ENCODE measurements around the gene CMTM4. TPM values are rescaled to one million over a fixed set of nuclear protein-coding genes. Genes with fewer than 3 reads are reported as not detected.
"Not testable (repeated sequence)": the region's sequence is repeated elsewhere in the genome, so short reads cannot be mapped to it uniquely, and the experiment has no call there.

Gene CMTM4
- total RNA-seq, 2 donors from 2014 or later, result 1.1 to 1.5 TPM

GRCh38 chr16:66605979-66606751 lies 90.4 kb downstream of the CMTM4 start:
- Mint-ChIP-seq H3K4me1 (peaks cover 22% of the 10 kb centered on the region), H3K4me3 (peak overlapping the region; percentile 81), H3K27ac (peak overlapping the region; percentile 72), H3K27me3 (no peaks in the 10 kb centered on the region), H3K36me3 (ENCODE audit: low read depth) (peaks cover 7% of the 10 kb centered on the region)
- no peaks in the 10 kb centered on the region for H3K9me3 ChIP-seq (ENCODE audit: control insufficient read depth, low read length, poor library complexity, severe bottlenecking)
- no peak for ATAC-seq
- no peak for DNase-seq

DNA sequence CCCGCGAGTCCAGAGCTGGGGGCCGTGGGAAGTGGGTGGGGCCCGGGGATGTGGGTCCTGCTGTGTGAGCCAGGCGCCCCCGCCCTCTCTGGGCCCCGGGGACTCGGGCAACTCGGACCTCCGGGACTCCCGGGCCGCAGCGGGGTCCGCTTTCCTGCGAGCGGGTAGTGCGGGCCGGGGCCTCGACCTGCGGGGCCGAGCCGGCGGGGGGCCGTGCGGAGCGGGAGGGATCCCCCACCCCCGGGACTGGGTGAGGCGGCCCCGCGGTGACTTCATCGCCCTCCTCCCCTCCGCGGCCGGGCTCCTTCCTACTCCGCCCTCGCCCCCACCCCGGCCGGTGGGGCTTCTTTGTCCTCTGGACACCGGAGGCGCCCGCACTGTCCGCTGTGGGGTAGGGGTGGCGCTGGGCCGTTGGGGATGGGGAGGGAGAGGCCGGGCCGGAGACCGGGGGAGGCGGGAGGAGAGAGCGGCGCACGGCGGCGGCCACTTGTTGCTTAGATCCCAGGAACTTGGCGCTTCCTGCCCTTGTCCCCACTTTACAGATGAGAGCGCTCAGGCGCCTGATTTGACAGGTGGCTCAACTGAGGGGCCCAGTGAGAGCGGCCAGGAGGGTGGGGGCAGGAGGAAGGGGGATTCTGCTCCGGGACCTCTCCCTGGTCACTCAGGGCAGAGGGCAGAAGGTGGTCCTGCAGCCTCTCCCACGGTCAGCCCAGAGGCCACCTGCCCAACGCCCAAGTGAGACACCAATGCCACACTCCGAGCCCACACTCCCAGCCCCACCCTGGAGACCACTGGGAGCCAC lies 91.2 kb downstream of the CMTM4 start:
- peak in 2 of 3 donors; percentile 22 to 26 for DNase-seq
- Mint-ChIP-seq H3K4me3 (peak overlapping the region; percentile 99), H3K27me3 (no peaks in the 10 kb centered on the region), H3K36me3 (ENCODE audit: low read depth) (peaks cover 6% of the 10 kb centered on the region), H3K4me1 (peaks cover 22% of the 10 kb centered on the region), H3K27ac (peak overlapping the region; percentile 72)
- ATAC-seq, result peak; percentile 4
- no peaks in the 10 kb centered on the region for H3K9me3 ChIP-seq (ENCODE audit: control insufficient read depth, low read length, poor library complexity, severe bottlenecking)

DNA sequence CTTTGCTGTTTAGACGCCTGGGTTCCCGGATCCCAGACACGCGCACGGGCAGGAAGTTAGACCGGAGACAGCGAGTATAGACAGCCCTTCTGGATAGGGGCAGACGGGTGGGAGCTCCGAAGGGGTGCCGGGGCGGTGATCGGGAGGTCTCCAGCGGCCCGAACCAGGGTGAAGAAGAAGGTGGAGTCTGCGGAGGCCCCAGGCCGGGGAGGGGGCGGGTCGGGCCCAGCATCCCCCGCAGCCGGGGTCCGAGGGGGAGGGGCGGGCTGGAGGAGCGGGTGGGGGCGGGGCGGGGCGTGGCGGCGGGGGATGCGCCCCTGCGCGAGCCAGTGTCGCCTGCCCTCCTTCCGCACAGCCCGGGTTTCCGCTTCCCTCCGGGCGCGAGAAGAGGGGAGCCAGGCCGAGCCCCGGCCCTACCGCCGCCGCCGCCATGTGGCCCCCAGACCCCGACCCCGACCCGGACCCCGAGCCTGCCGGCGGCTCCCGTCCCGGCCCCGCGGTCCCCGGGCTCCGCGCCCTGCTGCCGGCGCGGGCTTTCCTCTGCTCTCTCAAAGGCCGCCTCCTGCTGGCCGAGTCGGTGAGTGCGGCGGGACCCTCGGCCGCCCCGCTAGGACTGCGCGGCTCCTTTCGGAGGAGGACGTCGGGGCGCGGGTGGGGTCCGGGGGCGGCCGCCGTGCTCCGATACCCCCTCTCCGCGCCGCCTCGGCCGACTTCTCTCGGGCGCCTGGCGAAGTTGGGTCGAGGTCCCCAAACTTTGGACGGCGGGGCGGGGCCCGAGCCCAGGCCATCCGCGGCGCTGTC lies 92.0 kb downstream of the CMTM4 start, which contains the start of gene CMTM3:
Gene CMTM3 (plus strand): TSS at position 329 of the 801 bp plus-strand sequence. CDS start 102 bp downstream, at position 431.
- Mint-ChIP-seq H3K36me3 (ENCODE audit: low read depth) (peaks cover 5% of the 10 kb centered on the region), H3K27ac (peak within 1 kb of the TSS; percentile 95), H3K4me1 (peaks cover 22% of the 10 kb centered on the region), H3K4me3 (peak within 1 kb of the TSS; percentile 99), H3K27me3 (no peaks in the 10 kb centered on the region)
- DNase-seq, result peak; percentile 58 to 71 (median 59)
- H3K9me3 ChIP-seq (ENCODE audit: control insufficient read depth, low read length, poor library complexity, severe bottlenecking), result no peaks in the 10 kb centered on the region
- peak; percentile 68 for ATAC-seq

- H3K27ac Mint-ChIP-seq, result peak overlapping the region; percentile 95
- peak; percentile 47 to 66 (median 53) for DNase-seq
- H3K4me1 Mint-ChIP-seq, result peaks cover 24% of the 10 kb centered on the region
These were observed 92.8 kb downstream of the CMTM4 start for GRCh38 chr16:66603537-66604375.

DNA sequence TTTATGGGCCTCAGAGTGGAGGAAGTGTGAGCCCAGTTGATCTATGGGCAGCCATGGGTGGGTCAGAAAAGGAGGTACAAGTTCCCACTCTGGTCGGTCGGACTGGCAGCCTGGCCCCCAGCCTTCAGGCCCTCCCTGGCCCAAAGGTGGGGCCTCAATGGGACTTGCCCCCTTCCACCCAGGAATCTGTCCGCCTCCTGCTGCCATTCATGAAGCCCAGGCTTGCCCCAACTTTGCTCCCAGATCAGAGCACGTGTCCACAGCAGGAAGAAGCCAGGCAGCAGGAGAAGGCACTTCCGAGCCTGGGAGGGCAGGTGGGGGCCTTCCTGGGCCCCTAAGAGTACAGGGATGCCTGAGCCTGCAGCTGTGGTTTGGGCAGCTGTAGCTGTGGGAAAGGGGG lies 95.1 kb downstream of the CMTM4 start:
- no peaks in the 10 kb centered on the region for H3K9me3 ChIP-seq (ENCODE audit: control insufficient read depth, low read length, poor library complexity, severe bottlenecking)
- DNase-seq (no peak), ATAC-seq (no peak)
- Mint-ChIP-seq H3K27ac (peak overlapping the region; percentile 1), H3K4me3 (no peak overlapping the region), H3K27me3 (no peaks in the 10 kb centered on the region), H3K4me1 (peaks cover 30% of the 10 kb centered on the region), H3K36me3 (ENCODE audit: low read depth) (peaks cover 5% of the 10 kb centered on the region)

More at GRCh38 chr16:66603537-66604375, 92.8 kb downstream of the CMTM4 start:
- Mint-ChIP-seq H3K27me3 (no peaks in the 10 kb centered on the region), H3K36me3 (ENCODE audit: low read depth) (peaks cover 5% of the 10 kb centered on the region), H3K4me3 (peak overlapping the region; percentile 99)
- ATAC-seq, result peak; percentile 75
- H3K9me3 ChIP-seq (ENCODE audit: control insufficient read depth, low read length, poor library complexity, severe bottlenecking), result no peaks in the 10 kb centered on the region

GRCh38 chr16:66600477-66600876 lies 96.1 kb downstream of the CMTM4 start:
- no peaks in the 10 kb centered on the region for H3K9me3 ChIP-seq (ENCODE audit: control insufficient read depth, low read length, poor library complexity, severe bottlenecking)
- DNase-seq, result no peak
- H3K4me1 Mint-ChIP-seq, result peaks cover 24% of the 10 kb centered on the region
- no peaks in the 10 kb centered on the region for H3K27me3 Mint-ChIP-seq
- peaks cover 5% of the 10 kb centered on the region for H3K36me3 Mint-ChIP-seq (ENCODE audit: low read depth)
- no peak overlapping the region for H3K4me3 Mint-ChIP-seq
- H3K27ac Mint-ChIP-seq, result peak overlapping the region; percentile 1
- no peak for ATAC-seq

GRCh38 chr16:66599726-66600125 lies 96.8 kb downstream of the CMTM4 start:
- Mint-ChIP-seq H3K27me3 (no peaks in the 10 kb centered on the region), H3K4me1 (peaks cover 28% of the 10 kb centered on the region), H3K4me3 (no peak overlapping the region), H3K36me3 (ENCODE audit: low read depth) (peaks cover 5% of the 10 kb centered on the region), H3K27ac (peak overlapping the region; percentile 16)
- no peak for ATAC-seq
- DNase-seq, result no peak
- H3K9me3 ChIP-seq (ENCODE audit: control insufficient read depth, low read length, poor library complexity, severe bottlenecking), result no peaks in the 10 kb centered on the region

GRCh38 chr16:66598111-66598510 lies 98.4 kb downstream of the CMTM4 start:
- H3K4me1 Mint-ChIP-seq, result peaks cover 21% of the 10 kb centered on the region
- ATAC-seq, result peak; percentile 36

DNA sequence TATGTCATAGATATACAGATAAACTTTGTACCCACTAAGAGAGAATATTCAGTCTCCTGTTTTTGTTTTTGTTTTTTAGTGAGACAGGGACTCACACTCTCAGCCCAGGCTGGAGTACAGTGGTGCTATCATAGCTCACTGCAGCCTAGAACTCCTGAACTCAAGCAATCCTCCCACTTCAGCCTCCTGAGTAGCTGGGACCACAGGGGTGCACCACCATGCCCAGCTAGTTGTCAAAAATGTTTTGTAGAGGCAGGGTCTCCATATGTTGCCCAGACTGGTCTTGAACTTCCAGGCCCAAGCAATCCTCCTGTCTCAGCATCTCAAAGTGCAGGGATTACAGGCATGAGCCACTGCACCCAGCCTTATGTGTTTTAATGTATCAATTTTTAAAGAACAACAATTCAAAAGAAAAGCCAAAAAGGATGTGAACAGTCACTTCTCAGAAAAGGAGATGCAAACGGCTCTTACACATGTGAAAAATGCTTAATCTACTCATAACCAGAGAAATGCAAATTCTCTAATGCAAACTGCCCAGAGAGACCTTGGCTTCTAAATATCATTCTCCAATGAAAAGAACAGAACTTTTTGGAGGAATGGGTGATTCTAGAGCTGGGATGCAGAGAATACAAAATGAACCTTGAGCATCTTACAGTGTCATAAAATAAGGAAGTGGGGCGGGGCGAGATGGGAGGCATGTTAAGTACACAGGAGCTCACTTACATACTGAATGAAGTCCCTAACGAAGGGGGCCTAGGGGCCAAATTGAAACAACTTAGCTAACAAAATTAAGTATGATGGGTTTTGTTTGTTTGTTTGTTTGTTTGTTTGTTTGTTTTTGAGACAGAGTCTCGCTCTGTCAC lies 99.3 kb downstream of the CMTM4 start:
- DNase-seq, result no peak
- peaks cover 18% of the 10 kb centered on the region for H3K4me1 Mint-ChIP-seq
- no peaks in the 10 kb centered on the region for H3K9me3 ChIP-seq (ENCODE audit: control insufficient read depth, low read length, poor library complexity, severe bottlenecking)
- peak overlapping the region; percentile 8 for H3K27ac Mint-ChIP-seq
- H3K4me3 Mint-ChIP-seq, result peak overlapping the region; percentile 55
- ATAC-seq, result no peak
- no peaks in the 10 kb centered on the region for H3K36me3 Mint-ChIP-seq (ENCODE audit: low read depth)
- no peaks in the 10 kb centered on the region for H3K27me3 Mint-ChIP-seq

More at GRCh38 chr16:66598111-66598510, 98.4 kb downstream of the CMTM4 start:
- H3K9me3 ChIP-seq (ENCODE audit: control insufficient read depth, low read length, poor library complexity, severe bottlenecking), result no peaks in the 10 kb centered on the region
- no peaks in the 10 kb centered on the region for H3K36me3 Mint-ChIP-seq (ENCODE audit: low read depth)
- no peaks in the 10 kb centered on the region for H3K27me3 Mint-ChIP-seq
- no peak overlapping the region for H3K27ac Mint-ChIP-seq
- no peak for DNase-seq
- no peak overlapping the region for H3K4me3 Mint-ChIP-seq

DNA sequence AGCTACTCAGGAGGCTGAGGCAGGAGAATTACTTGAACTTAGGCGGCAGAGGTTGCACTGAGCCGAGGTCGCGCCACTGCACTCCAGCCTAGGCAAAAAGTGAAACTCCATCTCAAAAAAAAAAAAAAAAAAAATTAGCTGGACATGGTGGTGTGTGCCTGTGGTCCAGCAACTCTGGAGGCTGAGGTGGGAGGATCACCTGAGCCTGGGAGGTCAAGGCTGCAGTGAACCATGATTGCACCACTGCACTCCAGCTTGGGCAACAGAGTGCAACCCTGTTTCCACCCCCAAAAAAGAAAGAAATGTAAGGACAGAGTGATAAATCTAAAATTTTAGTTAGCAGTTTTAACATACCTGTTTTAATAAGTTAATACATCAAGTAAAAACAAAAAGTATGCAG lies 100.0 kb downstream of the CMTM4 start:
- not testable (repeated sequence) for ATAC-seq; H3K9me3 ChIP-seq (ENCODE audit: control insufficient read depth, low read length, poor library complexity, severe bottlenecking); H3K27me3 Mint-ChIP-seq; H3K36me3 Mint-ChIP-seq (ENCODE audit: low read depth); H3K27ac Mint-ChIP-seq; DNase-seq; H3K4me3 Mint-ChIP-seq
- H3K4me1 Mint-ChIP-seq, result peaks cover 20% of the 10 kb centered on the region

DNA sequence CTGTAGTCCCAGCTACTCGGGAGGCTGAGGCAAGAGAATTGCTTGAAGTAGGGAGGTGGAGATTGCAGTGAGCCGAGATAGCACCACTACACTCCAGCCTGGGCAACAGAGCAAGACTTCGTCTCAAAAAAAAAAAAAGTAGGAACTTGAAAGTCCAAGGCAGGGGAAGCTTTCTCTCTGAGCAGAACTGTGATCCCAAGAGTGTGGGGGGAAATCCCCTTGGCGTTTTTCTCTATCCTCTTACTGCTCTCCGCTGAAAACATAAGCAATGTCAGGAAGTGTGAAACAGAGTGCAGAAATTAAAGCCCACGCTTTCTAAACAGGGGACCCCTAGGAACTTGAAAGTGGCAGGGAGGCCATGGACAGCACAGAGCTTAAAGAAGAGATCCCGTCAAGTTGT lies 101.8 kb downstream of the CMTM4 start:
- H3K9me3 ChIP-seq (ENCODE audit: control insufficient read depth, low read length, poor library complexity, severe bottlenecking), result no peaks in the 10 kb centered on the region
- Mint-ChIP-seq H3K27ac (no peak overlapping the region), H3K36me3 (ENCODE audit: low read depth) (no peaks in the 10 kb centered on the region), H3K4me3 (no peak overlapping the region), H3K27me3 (no peaks in the 10 kb centered on the region), H3K4me1 (peaks cover 28% of the 10 kb centered on the region)
- ATAC-seq (no peak), DNase-seq (no peak)

All from T-helper 17 cell (primary cell).